Stimulated activated naive CD8-positive, alpha-beta T cell treated with anti-CD3 and anti-CD28 coated beads, Interleukin-15, Interleukin-2, amounts not matched to agents 100 U/mL and 50 U/mL, for 24 hours (primary cell): ENCODE results near the gene LNX2.
"Not testable (repeated sequence)": the region's sequence is repeated elsewhere in the genome, so short reads cannot be mapped to it uniquely, and the experiment has no call there.

ENCODE experiments used
- ATAC-seq: fragments of 150-1000 bp; cut with Tn5 transposase; one replicate; pipeline ENCODE4 v1.10.0; 2021
- DNase-seq: peaks from one replicate; pipeline ENCODE4 v3.0.0; 2021

LNX2 gene

GRCh38 chr13:27637289-27637626 lies 16.9 kb upstream of the LNX2 start:
- DNase-seq (no peak), ATAC-seq (no peak)

- ATAC-seq (peak; percentile 55), DNase-seq (no peak)
These were observed 16.4 kb upstream of the LNX2 start for GRCh38 chr13:27636589-27637288.

- ATAC-seq: peak; percentile 46
- DNase-seq: no peak
These were observed 14.9 kb upstream of the LNX2 start for GRCh38 chr13:27635266-27635665.

GRCh38 chr13:27634791-27635190 lies 14.5 kb upstream of the LNX2 start:
- no peak for DNase-seq
- no peak for ATAC-seq

- DNase-seq: no peak
These were observed 13.9 kb upstream of the LNX2 start for GRCh38 chr13:27634231-27634630.

GRCh38 chr13:27632648-27633047 lies 12.3 kb upstream of the LNX2 start:
- ATAC-seq (no peak), DNase-seq (no peak)

More at GRCh38 chr13:27634231-27634630, 13.9 kb upstream of the LNX2 start:
- ATAC-seq: no peak

GRCh38 chr13:27632214-27632613 lies 11.9 kb upstream of the LNX2 start:
- no peak for ATAC-seq
- no peak for DNase-seq

GRCh38 chr13:27631665-27632064 lies 11.3 kb upstream of the LNX2 start:
- ATAC-seq (no peak), DNase-seq (no peak)

- ATAC-seq (peak; percentile 40), DNase-seq (no peak)
These were observed 10.8 kb upstream of the LNX2 start for GRCh38 chr13:27631156-27631555.

- not testable (repeated sequence) for ATAC-seq, DNase-seq
These were observed 8.4 kb upstream of the LNX2 start for GRCh38 chr13:27628766-27629165.

- ATAC-seq (no peak), DNase-seq (no peak)
These were observed 7.8 kb upstream of the LNX2 start for GRCh38 chr13:27628081-27628480.

GRCh38 chr13:27627380-27627779 lies 7.1 kb upstream of the LNX2 start:
- ATAC-seq (no peak), DNase-seq (no peak)

GRCh38 chr13:27625839-27626238 lies 5.5 kb upstream of the LNX2 start:
- no peak for ATAC-seq
- DNase-seq: no peak

- no peak for DNase-seq
- no peak for ATAC-seq
These were observed 3.7 kb upstream of the LNX2 start for GRCh38 chr13:27624071-27624470.

- ATAC-seq: no peak
- no peak for DNase-seq
These were observed 2.6 kb upstream of the LNX2 start for GRCh38 chr13:27622881-27623280.

- ATAC-seq (no peak), DNase-seq (no peak)
These were observed 1.9 kb upstream of the LNX2 start for GRCh38 chr13:27622102-27622820.

GRCh38 chr13:27621366-27622101 lies 1.2 kb upstream of the LNX2 start, which contains the start of gene POLR1D:
POLR1D (plus strand) TSS chr13:27621892; CDS start chr13:27621984, 92 bp downstream.
- ATAC-seq (peak; percentile 73), DNase-seq (peak; percentile 82)

- DNase-seq (no peak), ATAC-seq (no peak)
These were observed 712 bp upstream of the LNX2 start for GRCh38 chr13:27621116-27621365.

- peak; percentile 49 for DNase-seq
These were observed 477 bp downstream of the LNX2 start for GRCh38 chr13:27619728-27620376.

GRCh38 chr13:27619093-27619727 lies 1.1 kb downstream of the LNX2 start:
- no peak for ATAC-seq
- no peak for DNase-seq

More at GRCh38 chr13:27619728-27620376, 477 bp downstream of the LNX2 start:
- peak; percentile 22 for ATAC-seq

- ATAC-seq: no peak
- no peak for DNase-seq
These were observed 2.4 kb downstream of the LNX2 start for GRCh38 chr13:27617881-27618321.

GRCh38 chr13:27613628-27614027 lies 6.7 kb downstream of the LNX2 start:
- ATAC-seq (no peak), DNase-seq (no peak)
